HG03521 (cell line): Measurements from ENCODE around the gene RYK.
A peak's percentile ranks its signal among the peaks of the same experiment; 100 is the strongest.

ENCODE experiments used
- ATAC-seq: cut with Tn5 transposase; IDR thresholded peaks from one replicate; pipeline ENCODE4 v1.9.1; 2021; ENCODE audit warnings: mild to moderate bottlenecking, moderate library complexity; ENCODE audit not compliant: unreplicated experiment

RYK gene

DNA sequence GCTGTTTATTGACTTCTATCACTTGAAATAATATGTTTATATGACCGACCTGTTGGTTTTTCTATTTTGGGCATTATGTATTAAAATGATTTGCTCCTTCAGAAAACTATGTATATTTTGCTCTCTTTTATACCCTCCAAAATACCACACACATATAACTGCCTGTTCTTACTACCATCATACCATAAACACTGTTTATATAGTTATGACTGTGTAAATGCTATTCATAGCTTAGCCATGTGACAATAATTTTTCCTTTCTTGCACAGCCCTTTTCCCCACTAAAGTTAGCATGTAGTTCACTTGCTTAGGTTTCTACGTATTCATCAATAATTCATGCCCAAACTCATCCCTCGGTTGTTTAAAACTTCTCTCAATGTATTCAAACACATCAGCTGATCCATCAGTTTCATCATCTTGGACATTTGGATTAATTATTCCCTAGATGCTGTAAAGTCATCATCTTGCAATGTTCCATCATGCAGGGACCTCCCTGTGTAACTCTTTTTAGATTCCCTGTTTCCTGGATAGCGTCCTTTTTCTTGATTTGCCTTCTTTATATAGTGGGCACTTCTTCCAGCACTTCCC is 8.2 kb upstream of the RYK start:
- no peak for ATAC-seq

DNA sequence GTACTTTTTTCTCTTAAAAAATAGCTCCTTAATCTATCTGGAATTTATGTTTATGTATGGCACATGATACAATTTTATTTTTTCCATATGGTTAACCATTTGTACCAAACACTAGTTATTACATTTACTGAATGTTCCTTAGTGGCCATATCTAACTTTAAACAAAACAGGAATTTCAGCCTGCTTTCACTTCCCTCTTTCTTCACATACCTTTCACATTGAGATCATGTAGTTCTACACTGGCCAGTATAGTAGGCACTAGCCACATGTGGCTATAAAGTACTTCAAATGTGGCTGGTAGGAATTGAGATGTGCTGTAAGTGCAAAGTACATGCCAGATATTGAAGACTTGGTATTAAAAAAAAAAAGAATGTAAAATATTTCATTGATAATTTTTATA is 4.7 kb upstream of the RYK start:
- no peak for ATAC-seq

DNA sequence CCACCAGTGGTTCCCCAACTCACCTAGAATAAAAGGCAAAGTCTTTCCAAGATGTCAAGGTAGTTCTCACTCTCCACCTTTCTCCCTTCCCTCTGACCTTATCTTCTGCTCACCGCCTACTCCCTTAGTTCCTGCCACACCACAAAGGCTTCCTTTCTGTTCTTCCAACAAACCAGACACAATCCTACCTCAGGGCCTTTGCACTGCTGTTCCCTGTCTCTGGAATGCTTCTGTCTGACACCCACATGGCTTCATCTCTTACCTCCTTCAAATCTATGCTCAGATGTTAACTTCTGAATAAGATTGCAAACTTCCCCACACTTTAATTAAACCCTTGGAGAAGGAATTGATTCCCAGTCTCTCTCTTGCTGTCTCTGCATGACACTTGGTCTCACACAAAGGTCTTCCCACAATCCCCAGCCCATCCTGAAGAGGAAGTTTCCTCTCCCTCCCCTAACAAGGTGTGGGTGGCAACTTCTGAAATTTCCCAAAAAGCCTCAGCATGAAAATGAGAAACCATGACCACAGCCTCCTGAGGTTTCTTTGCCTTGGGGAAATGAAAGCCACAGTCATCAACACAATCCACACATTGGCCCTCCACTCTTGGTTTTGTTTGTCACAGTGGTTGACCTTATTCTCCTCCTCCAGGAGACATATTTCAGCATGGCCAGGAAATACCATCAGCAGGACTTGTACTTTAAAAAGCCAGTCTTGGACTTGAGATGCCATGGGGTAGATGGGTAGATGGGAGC is 3.0 kb upstream of the RYK start:
- ATAC-seq: no peak

DNA sequence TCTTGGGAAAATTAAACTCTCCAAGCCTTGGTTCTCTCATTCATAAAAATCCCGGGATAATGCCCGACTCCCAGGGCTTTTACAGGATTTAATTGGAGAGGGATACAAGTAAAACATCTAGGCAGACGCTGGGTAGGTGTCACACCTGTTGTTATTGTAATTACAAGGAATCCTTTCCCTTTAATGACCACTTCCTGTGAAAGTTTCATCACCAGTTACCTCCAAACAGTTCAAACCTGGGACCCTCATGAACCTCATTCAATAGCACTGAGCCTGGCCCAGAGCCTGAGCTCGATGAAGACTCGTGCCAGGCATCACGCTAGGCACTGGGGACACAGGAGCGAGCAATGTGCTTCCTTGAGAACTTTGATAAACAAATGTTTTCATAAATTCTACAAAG is 2.1 kb upstream of the RYK start:
- no peak for ATAC-seq

DNA sequence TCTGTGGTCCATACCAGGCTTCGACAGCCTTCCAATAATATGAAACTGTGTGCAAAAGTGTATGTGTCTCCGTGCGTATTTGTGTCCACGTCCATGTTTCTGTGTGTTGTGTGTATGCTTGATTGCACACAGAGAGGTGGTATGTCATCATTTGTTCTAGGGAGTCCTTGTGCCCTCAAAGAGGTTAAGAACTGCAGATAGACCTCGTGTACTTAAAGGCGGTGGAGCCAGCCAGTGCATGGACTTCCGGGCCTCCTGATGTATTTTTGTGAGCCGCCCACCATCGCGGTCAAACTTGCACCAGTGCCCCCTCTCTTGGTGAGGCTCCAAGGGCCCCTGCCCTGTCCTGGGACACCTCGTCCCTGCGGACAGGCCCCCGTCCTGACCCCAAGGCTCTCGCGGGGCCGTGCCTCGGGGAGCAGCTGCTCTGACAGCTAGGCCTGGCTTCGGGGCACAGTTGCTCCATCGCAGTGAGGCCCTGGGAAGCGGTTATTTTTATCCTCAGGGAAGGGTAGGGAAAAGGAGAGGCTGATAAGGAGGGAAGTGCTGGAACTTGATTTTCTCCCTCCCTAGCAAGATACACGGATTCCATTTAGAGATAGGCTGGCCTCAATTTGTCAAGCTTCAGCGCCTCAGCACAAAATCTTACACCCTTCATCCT is 1.2 kb upstream of the RYK start:
- no peak for ATAC-seq

DNA sequence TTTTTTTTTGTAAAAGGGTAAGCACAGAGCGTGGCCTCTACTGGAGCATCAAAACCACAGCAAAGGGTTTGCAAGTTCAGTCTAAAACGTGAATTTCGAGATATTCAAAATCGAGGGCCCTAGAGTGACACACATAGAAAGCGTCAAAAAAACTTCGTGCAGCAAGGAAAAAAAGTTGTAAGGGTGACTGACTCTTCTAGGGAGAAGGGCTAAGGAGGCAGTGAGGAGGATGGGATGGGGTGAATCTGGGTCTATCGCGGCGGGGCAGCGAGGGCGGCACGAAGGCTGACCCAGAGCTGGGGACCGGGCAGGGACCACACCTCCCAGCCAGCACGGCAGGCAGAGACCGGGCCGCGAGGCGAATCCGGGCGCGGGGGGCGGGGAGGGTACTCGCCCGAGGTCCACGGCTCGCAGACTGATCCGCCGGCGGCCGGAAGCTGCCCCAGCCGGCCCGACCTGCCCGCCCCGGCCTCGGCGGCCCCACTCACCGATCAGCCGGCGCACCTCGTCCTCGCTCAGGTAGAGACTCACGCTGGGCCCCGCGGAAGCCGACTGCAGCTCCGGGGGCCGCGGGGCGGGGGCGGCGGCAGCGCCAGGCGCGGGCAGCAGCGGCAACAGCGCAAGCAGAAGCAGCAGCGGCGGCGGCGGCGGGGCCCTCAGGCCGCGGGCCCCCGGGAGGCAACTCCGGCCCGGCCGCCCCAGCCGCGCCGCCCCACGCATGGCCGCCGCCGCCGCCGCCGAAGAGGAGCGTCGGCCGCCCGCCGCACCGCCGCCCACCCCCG is 533 bp downstream of the RYK start:
- peak; percentile 40 for ATAC-seq

DNA sequence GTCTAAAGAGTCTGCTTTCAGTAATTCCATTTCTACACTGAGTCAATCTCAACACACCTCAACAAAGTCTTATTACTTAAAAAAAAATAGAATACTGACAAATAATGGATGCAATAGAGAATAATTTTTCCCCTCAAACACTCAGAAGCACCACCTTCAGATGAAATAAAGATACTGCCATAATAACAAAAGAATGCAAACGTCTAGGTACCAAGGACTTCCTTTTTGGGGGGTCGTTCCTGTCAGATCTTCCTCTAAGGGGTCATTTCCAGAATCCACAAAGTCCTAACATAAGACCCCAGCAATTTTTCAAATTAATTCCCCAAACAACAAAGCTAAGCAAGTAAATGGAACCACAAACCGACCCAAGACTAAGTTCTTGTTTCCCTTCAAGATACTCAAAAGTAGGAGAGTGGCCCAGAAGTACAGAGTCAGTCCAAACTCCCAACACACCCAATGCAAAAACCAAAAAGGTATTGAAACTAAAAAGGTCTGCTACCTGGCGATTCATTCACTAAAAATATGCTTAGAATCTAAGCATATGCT is 1.3 kb downstream of the RYK start:
- no peak for ATAC-seq

DNA sequence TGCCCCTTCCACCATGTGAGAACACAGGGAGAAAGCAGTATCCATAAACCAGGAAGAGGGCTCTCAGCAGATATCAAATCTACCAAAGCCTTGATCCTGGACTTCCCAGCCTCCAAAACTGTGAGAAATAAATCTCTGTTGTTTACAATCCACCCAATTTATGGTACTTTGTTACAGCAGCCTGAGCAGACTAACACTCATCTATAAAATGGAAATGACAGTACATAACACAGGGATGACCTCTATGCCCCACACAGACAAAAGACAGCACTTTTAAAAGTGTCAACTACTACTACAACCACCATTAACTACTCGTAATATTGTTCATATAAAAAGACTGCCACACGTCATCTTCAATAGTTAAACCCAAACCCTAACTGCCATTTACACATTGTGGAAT is 5.7 kb downstream of the RYK start:
- ATAC-seq: no peak

DNA sequence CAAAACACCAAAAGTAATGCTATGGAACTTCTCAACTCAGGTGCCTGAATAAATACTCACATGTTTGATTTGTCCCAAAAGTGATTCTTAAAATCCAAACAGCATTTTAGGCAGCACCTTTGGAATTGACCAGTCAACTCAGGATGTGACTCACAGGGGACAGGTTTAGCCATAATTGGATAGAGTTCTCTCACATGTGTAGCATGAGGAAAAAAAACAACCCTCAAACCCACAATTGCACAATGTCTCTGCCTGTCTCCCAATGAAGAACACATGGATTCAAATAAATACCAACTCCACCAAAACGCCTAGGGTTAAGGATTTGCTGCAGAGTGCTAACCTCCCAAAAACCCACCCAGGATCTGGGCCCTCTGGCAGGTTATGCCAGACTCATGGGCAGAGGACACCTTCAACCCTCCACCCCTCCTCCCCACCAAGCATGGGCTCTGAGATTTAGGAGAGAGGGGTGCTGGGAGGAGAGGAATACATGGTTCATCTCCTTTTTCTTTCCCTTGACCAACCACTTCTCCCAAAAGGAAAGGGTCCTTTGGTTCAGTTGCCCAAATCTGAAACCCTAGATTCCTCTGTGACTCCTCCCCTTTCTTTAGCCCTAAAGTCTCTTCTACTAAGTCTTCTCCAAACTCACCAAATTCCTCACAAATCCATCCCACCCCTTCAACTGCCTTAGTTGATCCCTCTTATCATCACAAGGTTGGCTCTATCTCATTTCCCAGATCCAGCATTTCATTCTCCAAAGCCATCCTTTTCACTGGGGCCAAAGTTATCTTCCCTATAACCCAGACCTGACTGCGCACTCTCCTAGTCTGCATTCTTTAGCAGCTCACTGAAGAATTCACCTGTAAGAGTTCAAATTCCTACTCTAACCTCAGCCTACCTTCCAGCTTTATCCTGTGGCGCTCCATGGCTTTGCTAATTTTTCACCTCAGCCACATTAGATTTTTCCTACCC is 7.7 kb downstream of the RYK start:
- ATAC-seq: no peak

DNA sequence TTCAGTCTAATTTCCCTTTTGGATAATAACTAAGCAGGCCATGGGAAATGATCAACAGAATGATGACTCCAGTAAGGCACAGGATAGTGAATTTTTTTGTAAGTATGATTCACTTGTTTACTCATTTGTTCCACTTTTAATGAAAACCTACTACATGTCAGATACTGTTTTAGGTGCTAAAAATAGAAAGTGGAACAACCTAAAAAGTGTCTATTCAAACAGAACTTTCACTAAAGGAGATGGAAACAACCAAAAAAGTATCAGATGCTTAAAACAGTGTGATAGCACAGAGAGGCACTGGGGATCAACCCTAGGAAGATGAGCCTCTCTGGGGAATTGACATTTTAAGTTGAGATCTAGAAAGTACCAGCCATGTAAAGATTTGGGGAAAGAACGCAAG is 11.1 kb downstream of the RYK start:
- ATAC-seq: no peak

DNA sequence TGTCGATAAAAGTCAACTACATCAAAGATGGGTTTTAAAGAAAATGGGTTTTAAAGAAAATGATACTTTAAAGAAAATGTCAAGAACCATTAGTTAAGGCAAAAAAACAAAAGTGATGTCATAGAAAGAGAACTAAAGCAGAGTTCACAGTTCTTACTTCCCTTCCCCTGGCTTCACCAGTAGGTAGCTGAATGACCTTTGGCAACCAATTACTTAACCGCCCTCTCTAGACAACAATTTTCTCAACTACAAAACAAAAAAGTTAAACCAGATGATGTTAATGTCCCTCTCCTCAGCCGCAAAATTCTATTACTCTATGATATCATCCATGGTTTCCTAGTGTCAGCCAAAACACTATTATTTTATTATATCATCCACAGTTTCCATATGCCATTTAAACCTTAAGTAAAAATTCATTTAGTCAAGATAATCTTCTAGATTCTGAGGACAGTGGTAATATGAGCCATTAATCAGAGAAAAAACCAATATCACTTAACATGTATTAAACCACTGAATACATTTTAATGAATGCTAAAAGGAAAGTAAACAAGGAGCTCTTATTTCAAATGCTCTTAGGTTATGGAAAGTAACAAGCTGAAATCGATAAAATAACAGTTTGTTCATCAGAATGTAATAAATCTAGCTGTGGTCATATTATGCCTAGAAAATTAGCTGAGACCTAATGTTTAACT is 13.1 kb downstream of the RYK start:
- ATAC-seq: no peak

DNA sequence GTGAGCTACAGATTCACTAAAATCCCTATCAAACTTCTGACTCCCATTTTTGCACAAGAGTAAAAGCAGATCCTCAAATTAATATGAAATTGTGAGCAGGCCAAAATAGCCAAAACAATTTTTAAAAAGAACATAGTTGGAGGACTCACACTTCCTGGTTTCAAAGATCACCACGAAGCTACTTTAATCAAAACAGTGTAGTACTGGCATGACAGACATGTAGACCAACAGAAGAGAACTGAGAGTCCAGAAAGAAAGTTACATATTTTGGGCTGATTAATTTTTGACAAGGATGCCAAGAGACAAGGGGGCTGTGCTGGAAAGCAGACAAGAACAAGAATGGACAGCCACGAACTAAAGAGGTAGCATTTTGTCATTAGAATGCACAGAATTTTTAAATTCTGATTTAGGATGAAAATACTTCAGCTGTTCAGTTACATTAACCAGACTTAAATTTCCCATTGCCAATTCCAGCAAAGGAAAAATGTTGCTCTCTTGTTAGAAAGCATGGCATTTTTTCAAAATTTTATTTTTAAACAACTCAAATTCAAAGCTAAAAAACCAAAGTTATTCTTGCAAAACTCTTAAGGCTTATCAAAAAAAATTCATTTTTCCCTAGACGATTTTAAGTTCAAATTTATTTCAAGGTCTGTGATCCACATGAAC is 14.0 kb downstream of the RYK start:
- peak; percentile 60 for ATAC-seq

DNA sequence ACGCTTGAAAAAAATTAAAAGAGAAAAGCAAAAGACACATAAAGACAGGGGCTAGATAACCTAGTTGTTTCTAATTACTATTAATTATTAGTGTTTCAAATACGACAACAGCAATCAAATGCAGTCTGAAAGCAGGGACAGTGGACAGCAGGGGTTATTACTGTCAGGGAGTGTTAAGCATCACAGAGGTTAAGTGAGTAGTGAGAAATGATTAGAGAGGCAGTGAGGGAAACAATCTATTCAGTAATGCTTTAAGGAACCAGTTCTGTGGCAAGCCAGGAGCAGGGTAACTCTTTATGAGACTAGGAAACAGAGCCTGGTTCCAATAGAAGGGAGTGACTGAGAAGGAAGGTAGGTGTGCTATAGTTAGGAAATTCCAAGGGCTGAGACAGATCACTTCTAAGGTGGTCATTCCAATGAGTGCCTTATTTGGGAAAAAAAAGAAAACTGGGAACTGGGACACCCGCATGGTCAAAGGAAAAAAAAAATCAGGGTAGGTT is 15.0 kb downstream of the RYK start:
- no peak for ATAC-seq

DNA sequence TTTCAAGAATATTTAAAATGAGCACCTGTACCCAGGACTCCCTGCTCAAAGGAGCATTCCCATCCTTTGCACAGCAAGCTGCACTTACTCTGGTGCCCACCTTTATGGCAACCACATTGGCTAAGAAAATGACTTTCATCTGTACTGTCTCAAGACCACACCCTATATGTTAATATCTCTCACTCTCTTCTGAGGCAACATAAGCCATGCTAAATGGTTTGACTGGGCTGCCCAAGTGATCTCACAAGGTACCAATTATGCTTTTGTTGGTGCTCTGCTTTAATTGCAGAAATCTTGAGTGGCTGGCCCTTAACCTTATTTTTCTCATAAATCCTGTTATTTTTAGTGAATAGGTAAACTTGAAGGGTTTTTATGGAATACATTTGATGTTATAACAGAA is 17.7 kb downstream of the RYK start:
- no peak for ATAC-seq

DNA sequence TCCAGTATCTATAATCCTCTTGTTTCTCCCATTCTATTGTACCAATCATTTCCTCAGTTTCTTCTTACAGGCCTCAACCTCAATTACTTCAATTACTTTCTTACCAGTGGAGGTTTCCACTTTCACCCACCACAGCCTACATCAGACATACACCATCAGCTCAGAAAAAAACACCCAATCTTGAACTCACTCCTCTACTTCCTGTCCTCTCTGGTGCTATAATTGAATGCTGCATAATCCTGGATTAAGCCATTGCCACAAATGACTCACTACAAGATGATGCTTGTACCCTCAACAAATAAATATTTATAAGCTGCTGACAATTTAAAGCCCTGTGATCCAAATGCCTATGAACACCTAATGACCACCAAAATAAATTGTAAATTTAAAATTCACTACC is 18.5 kb downstream of the RYK start:
- ATAC-seq: no peak

DNA sequence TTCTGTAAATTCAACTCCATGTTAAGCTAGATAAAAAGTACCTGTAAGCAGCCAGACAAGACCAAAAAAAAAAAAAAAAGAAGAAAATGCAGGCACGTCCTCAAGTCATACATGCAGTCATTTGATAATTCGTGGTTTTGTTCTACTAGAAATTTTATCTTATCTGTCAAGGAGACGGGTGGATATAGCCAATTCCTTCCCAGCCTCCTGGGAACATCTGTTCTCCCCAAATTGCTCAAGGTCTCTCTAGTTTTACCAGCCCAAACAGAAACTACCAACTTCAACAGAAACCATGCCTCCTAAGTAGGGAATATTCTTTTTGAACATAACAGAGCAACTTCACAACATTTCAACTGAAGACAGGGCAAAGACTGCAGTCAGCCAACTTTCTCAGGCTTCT is 19.5 kb downstream of the RYK start:
- no peak for ATAC-seq

DNA sequence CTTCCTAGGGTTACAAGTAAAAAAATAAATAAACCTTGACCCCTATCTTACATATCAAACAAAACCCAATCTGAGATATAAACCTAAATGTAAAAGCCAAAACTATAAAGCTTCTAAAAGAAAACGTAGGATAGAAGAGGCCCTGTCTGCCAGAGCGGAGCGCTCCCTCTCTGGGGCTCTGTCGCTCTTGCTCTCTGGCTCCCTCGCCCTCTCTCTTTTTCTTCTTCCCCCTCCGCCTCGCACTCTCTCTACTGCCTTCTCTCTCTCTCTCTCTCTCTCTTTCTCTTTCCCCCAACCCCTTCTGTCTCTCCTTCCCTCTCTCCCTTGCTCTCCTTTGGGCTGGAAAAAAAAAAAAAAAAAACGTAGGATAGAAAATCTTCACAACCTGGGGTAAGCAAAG is 21.6 kb downstream of the RYK start:
- ATAC-seq: no peak

DNA sequence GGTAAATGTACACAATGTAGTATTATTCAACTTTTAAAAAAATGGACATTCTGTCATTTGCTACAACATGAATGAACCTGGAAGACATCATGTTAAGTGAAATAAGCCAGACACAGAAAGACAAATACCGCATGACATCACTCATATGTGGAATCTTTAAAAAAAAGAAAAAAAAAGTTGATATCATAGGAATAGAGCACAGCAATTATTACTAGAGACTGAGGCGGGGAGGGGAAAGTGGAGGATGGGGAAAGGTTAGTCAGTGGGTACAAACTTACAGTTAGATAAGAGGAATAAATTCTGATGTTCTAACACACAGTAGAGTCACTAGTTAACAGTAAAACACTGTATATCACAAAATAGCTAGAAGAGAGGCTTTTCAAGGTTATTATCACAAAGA is 22.2 kb downstream of the RYK start:
- no peak for ATAC-seq

DNA sequence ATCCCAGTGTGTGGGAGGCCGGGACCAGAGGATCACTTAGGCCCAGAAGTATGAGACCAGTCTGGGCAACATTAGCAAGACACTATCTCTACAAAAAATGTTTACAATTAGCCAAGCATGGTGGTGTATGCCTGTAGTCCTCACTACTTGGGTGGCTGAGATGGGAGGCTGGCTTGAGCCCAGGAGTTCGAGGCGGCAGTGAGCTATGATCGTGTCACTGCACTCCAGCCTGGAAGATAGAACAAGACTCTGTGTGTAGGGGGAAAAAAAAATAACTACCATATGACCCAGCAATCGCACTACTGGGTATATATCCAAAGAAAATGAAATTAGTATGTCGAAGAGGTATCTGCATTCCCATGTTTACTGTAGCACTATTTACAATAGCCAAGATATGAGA is 22.6 kb downstream of the RYK start:
- ATAC-seq: no peak
